CD8-positive, alpha-beta memory T cell (primary cell): ENCODE results near the gene SMARCD3. TPM values are rescaled to one million over a fixed set of nuclear protein-coding genes. Genes with fewer than 3 reads are reported as not detected.

Experiments used
- CTCF ChIA-PET: fragments of 350-600 bp; sonication (Branson Sonifier 250); formaldehyde crosslinking; loops from one replicate; lab custom pipeline; 2021; ENCODE audit warnings: antibody characterized with exemption; lab: Charles Lee
- POLR2A ChIA-PET: fragments of 350-600 bp; sonication (Branson Sonifier 250); formaldehyde crosslinking; loops from one replicate; lab custom pipeline; 2021; ENCODE audit warnings: antibody characterized with exemption; lab: Charles Lee
- DNase-seq, 5 donors: peaks; one replicate each; pipeline versions ENCODE4 v3.0.0 to v3.0.0-alpha.2; 2020 to 2022; ENCODE audit warnings: mixed read lengths in 1 of 5
- H3K27ac ChIP-seq: one replicate; pipeline ENCODE4 v1.7.0; 2013; ENCODE audit warnings: low read depth, mild to moderate bottlenecking, low read length, moderate library complexity
- H3K27me3 ChIP-seq: 2 replicates; pipeline ENCODE4 v1.7.0; 2013; ENCODE audit warnings: low read length, mild to moderate bottlenecking; ENCODE audit not compliant: insufficient read depth, poor library complexity, severe bottlenecking
- H3K36me3 ChIP-seq: 2 replicates; pipeline ENCODE4 v1.7.0; 2013; ENCODE audit warnings: mild to moderate bottlenecking, low read length, moderate library complexity; ENCODE audit not compliant: insufficient read depth
- H3K4me1 ChIP-seq: 2 replicates; pipeline ENCODE4 v1.7.0; 2013; ENCODE audit warnings: mild to moderate bottlenecking, low read length, moderate library complexity; ENCODE audit not compliant: insufficient read depth
- H3K4me3 ChIP-seq: 2 replicates; pipeline ENCODE4 v1.7.0; 2013; ENCODE audit warnings: mild to moderate bottlenecking, low read length
- H3K9me3 ChIP-seq: 2 replicates; pipeline ENCODE4 v1.7.0; 2013; ENCODE audit warnings: mild to moderate bottlenecking, low read length
- H3K27ac Mint-ChIP-seq, 8 donors: one replicate each; pipeline ENCODE4 v1.8.0; 2020 to 2021; ENCODE audit warnings: mixed read lengths in 8 of 8, mild to moderate bottlenecking in 6 of 8, inconsistent platforms in 3 of 8, moderate library complexity in 3 of 8
- H3K27me3 Mint-ChIP-seq, 2 donors: one replicate each; pipeline ENCODE4 v1.8.0; 2020 to 2021; ENCODE audit warnings: mixed read lengths in 2 of 2, mild to moderate bottlenecking in 1 of 2, moderate library complexity in 1 of 2
- H3K36me3 Mint-ChIP-seq, 3 donors: one replicate each; pipeline ENCODE4 v1.8.0; 2020 to 2021; ENCODE audit warnings: mixed read lengths in 3 of 3, inconsistent platforms in 1 of 3, mild to moderate bottlenecking in 1 of 3
- H3K4me1 Mint-ChIP-seq, 3 donors: one replicate each; pipeline ENCODE4 v1.8.0; 2020 to 2021; ENCODE audit warnings: mixed read lengths in 3 of 3, inconsistent platforms in 1 of 3, mild to moderate bottlenecking in 1 of 3
- H3K4me3 Mint-ChIP-seq, 7 donors: one replicate each; pipeline ENCODE4 v1.8.0; 2020 to 2021; ENCODE audit warnings: mixed read lengths in 7 of 7, mild to moderate bottlenecking in 6 of 7, moderate library complexity in 4 of 7, inconsistent platforms in 2 of 7
- H3K9me3 Mint-ChIP-seq, 5 donors: one replicate each; pipeline ENCODE4 v1.8.0; 2020 to 2022; ENCODE audit warnings: mixed read lengths in 5 of 5, mild to moderate bottlenecking in 3 of 5, moderate library complexity in 2 of 5, inconsistent platforms in 1 of 5
- polyA plus RNA-seq: library from polyadenylated mRNA; unstranded; fragments of 300-500 nt; fragmentation: Illumina TruSeq; gene quantifications from one replicate; pipeline ENCODE4 v1.2.3, GENCODE V29; 2021
- total RNA-seq, 2 experiments: library from RNA; stranded (reverse); gene quantifications; one replicate each; pipeline ENCODE4 v1.2.3, GENCODE V29; 2021

The SMARCD3 gene
- total and polyA plus RNA-seq, 3 experiments from 2014 or later = 1.8 to 5.7 (median 2.1) TPM

- H3K27ac Mint-ChIP-seq = peak overlapping the region in 5 of 8 donors; percentile 18 to 88 (median 57)
- peak overlapping the region in 3 of 7 donors; percentile 32 to 41 (median 37) for H3K4me3 Mint-ChIP-seq
- DNase-seq = no peak
- Histone ChIP-seq H3K27ac (no peak overlapping the region), H3K4me1 (peaks cover 29% of the 10 kb centered on the region), H3K27me3 (peaks cover 2% of the 10 kb centered on the region), H3K4me3 (no peak overlapping the region), H3K36me3 (no peaks in the 10 kb centered on the region), H3K9me3 (no peaks in the 10 kb centered on the region)
- ChIA-PET CTCF (no interaction called here), POLR2A (no interaction called here)
- H3K27me3 Mint-ChIP-seq = peaks cover 5 to 9% of the 10 kb centered on the region in 2 donors
- peaks cover 0 to 3% (median 0%) of the 10 kb centered on the region in 3 donors for H3K36me3 Mint-ChIP-seq
- no peaks in the 10 kb centered on the region for H3K9me3 Mint-ChIP-seq
- H3K4me1 Mint-ChIP-seq = peaks cover 25 to 39% (median 36%) of the 10 kb centered on the region in 3 donors
Measured at GRCh38 chr7:151204383-151205032, 44.0 kb downstream of the SMARCD3 start.

DNA sequence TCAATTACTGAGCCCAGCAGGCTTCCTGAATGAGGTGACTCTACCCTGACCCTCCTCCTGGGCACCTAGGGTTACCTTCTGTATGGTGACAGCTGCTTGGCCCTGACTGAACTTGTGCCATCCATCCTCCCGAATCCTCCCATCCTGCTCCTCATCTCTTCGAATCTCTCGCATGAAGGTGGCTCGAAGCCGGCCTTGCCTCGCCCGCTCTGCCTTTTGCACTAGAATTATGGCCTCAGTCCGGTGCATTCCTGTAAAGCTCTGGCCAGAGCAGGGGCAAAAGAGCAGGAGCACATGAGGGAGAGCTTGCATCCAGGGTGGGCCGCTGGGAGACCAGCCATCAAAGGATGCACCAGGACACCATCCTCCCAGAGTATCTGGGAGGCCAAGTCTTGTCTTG, 45.7 kb downstream of the SMARCD3 start:
- peaks cover 2% of the 10 kb centered on the region for H3K27me3 ChIP-seq
- no peaks in the 10 kb centered on the region for H3K9me3 ChIP-seq
- ChIA-PET CTCF (no interaction called here), POLR2A (no interaction called here)
- H3K4me3 ChIP-seq = no peak overlapping the region
- Mint-ChIP-seq H3K27ac (peak overlapping the region in 2 of 8 donors; percentile 56 to 70), H3K36me3 (peaks cover 0 to 3% (median 0%) of the 10 kb centered on the region in 3 donors), H3K4me3 (peak overlapping the region in 1 of 7 donors; percentile 17), H3K9me3 (no peaks in the 10 kb centered on the region), H3K4me1 (peaks cover 18 to 26% (median 25%) of the 10 kb centered on the region in 3 donors), H3K27me3 (peaks cover 7 to 9% of the 10 kb centered on the region in 2 donors)
- H3K27ac ChIP-seq = no peak overlapping the region
- H3K36me3 ChIP-seq = no peaks in the 10 kb centered on the region
- H3K4me1 ChIP-seq = peaks cover 24% of the 10 kb centered on the region
- DNase-seq = no peak

- H3K27ac Mint-ChIP-seq = peak overlapping the region in 2 of 8 donors; percentile 4 to 77
- no peaks in the 10 kb centered on the region for H3K36me3 ChIP-seq
- H3K27ac ChIP-seq = no peak overlapping the region
- no peaks in the 10 kb centered on the region for H3K9me3 Mint-ChIP-seq
- no peak overlapping the region for H3K4me3 ChIP-seq
- no peak for DNase-seq
- peaks cover 13% of the 10 kb centered on the region for H3K4me1 ChIP-seq
- H3K27me3 Mint-ChIP-seq = peaks cover 7 to 9% of the 10 kb centered on the region in 2 donors
- H3K4me3 Mint-ChIP-seq = no peak overlapping the region
- peaks cover 7 to 15% (median 14%) of the 10 kb centered on the region in 3 donors for H3K4me1 Mint-ChIP-seq
- H3K36me3 Mint-ChIP-seq = peaks cover 0 to 3% (median 0%) of the 10 kb centered on the region in 3 donors
- no peaks in the 10 kb centered on the region for H3K9me3 ChIP-seq
- POLR2A ChIA-PET = no interaction called here
- CTCF ChIA-PET = no interaction called here
- H3K27me3 ChIP-seq = peaks cover 2% of the 10 kb centered on the region
Measured at GRCh38 chr7:151201751-151202150, 46.7 kb downstream of the SMARCD3 start.

- Histone ChIP-seq H3K4me1 (peaks cover 9% of the 10 kb centered on the region), H3K27me3 (peaks cover 4% of the 10 kb centered on the region), H3K9me3 (no peaks in the 10 kb centered on the region), H3K36me3 (no peaks in the 10 kb centered on the region), H3K27ac (no peak overlapping the region), H3K4me3 (no peak overlapping the region)
- H3K4me3 Mint-ChIP-seq = no peak overlapping the region
- H3K4me1 Mint-ChIP-seq = peaks cover 4 to 11% (median 10%) of the 10 kb centered on the region in 3 donors
- POLR2A ChIA-PET = no interaction called here
- no peak for DNase-seq
- H3K27ac Mint-ChIP-seq = no peak overlapping the region
- CTCF ChIA-PET = no interaction called here
- peaks cover 7 to 9% of the 10 kb centered on the region in 2 donors for H3K27me3 Mint-ChIP-seq
- H3K36me3 Mint-ChIP-seq = peaks cover 0 to 3% (median 0%) of the 10 kb centered on the region in 3 donors
- H3K9me3 Mint-ChIP-seq = no peaks in the 10 kb centered on the region
Measured at GRCh38 chr7:151201344-151201743, 47.1 kb downstream of the SMARCD3 start.

GRCh38 chr7:151198945-151199848, 49.3 kb downstream of the SMARCD3 start:
- Histone ChIP-seq H3K4me3 (no peak overlapping the region), H3K27ac (no peak overlapping the region), H3K27me3 (peaks cover 11% of the 10 kb centered on the region), H3K9me3 (no peaks in the 10 kb centered on the region), H3K36me3 (no peaks in the 10 kb centered on the region), H3K4me1 (no peaks in the 10 kb centered on the region)
- Mint-ChIP-seq H3K4me1 (peaks cover 8% of the 10 kb centered on the region in 3 donors), H3K27ac (peak overlapping the region in 1 of 8 donors; percentile 67), H3K36me3 (peaks cover 0 to 3% (median 0%) of the 10 kb centered on the region in 3 donors), H3K27me3 (peaks cover 5 to 9% of the 10 kb centered on the region in 2 donors), H3K9me3 (no peaks in the 10 kb centered on the region), H3K4me3 (no peak overlapping the region)
- CTCF ChIA-PET = no interaction called here
- DNase-seq = no peak
- POLR2A ChIA-PET = no interaction called here

- peaks cover 5 to 9% of the 10 kb centered on the region in 2 donors for H3K27me3 Mint-ChIP-seq
- Histone ChIP-seq H3K27me3 (peaks cover 9% of the 10 kb centered on the region), H3K27ac (no peak overlapping the region), H3K36me3 (no peaks in the 10 kb centered on the region), H3K4me1 (no peaks in the 10 kb centered on the region), H3K4me3 (no peak overlapping the region), H3K9me3 (no peaks in the 10 kb centered on the region)
- peaks cover 9 to 11% (median 10%) of the 10 kb centered on the region in 3 donors for H3K4me1 Mint-ChIP-seq
- no peak overlapping the region for H3K27ac Mint-ChIP-seq
- peaks cover 0 to 3% (median 0%) of the 10 kb centered on the region in 3 donors for H3K36me3 Mint-ChIP-seq
- no peak for DNase-seq
- CTCF ChIA-PET = no interaction called here
- no peaks in the 10 kb centered on the region for H3K9me3 Mint-ChIP-seq
- POLR2A ChIA-PET = no interaction called here
- no peak overlapping the region for H3K4me3 Mint-ChIP-seq
Measured at GRCh38 chr7:151197932-151198331, 50.6 kb downstream of the SMARCD3 start.

- Mint-ChIP-seq H3K36me3 (no peaks in the 10 kb centered on the region), H3K4me1 (peaks cover 9 to 11% (median 10%) of the 10 kb centered on the region in 3 donors), H3K9me3 (no peaks in the 10 kb centered on the region), H3K4me3 (no peak overlapping the region), H3K27ac (no peak overlapping the region), H3K27me3 (peaks cover 3% of the 10 kb centered on the region in 2 donors)
- H3K4me1 ChIP-seq = no peaks in the 10 kb centered on the region
- POLR2A ChIA-PET = no interaction called here
- DNase-seq = no peak
- CTCF ChIA-PET = interaction anchor here (1.0 kb wide), 1 partner anchor 108 kb away, joined by 4 read pairs; no protein-coding TSS in a partner anchor
- no peak overlapping the region for H3K4me3 ChIP-seq
- H3K27ac ChIP-seq = no peak overlapping the region
- H3K27me3 ChIP-seq = peaks cover 9% of the 10 kb centered on the region
- no peaks in the 10 kb centered on the region for H3K36me3 ChIP-seq
- H3K9me3 ChIP-seq = no peaks in the 10 kb centered on the region
Measured at GRCh38 chr7:151195616-151196450, 52.7 kb downstream of the SMARCD3 start.
